Fibroblast of lung (primary cell): Measurements from ENCODE around the gene RERE. TPM values are rescaled to one million over a fixed set of nuclear protein-coding genes. Genes with fewer than 3 reads are reported as not detected.

Experiments used
- DNase-seq, 2 donors: peaks; one replicate each; pipeline versions ENCODE4 v3.0.0 to v3.0.0-alpha.2; 2010; ENCODE audit warnings: low read depth in 2 of 2
- H2AFZ ChIP-seq: 2 replicates; pipeline ENCODE4 v1.5.1; 2012; ENCODE audit warnings: low read length, control low read depth, inconsistent platforms
- H3K27ac ChIP-seq: 2 replicates; pipeline ENCODE4 v1.5.1; 2011; ENCODE audit warnings: low read length, control low read depth; ENCODE audit not compliant: insufficient read depth
- H3K27me3 ChIP-seq: 2 replicates; pipeline ENCODE4 v1.5.1; 2011; ENCODE audit warnings: mild to moderate bottlenecking, low read length; ENCODE audit not compliant: control insufficient read depth, insufficient read depth
- H3K36me3 ChIP-seq: 2 replicates; pipeline ENCODE4 v1.5.1; 2011; ENCODE audit warnings: low read length; ENCODE audit not compliant: control insufficient read depth, insufficient read depth
- H3K4me1 ChIP-seq: 2 replicates; pipeline ENCODE4 v1.5.1; 2011; ENCODE audit warnings: low read length; ENCODE audit not compliant: control insufficient read depth, insufficient read depth; ENCODE audit errors: extremely low read depth
- H3K4me2 ChIP-seq: 2 replicates; pipeline ENCODE4 v1.5.1; 2011; ENCODE audit warnings: low read length, control low read depth; ENCODE audit not compliant: insufficient read depth; ENCODE audit errors: extremely low read depth
- H3K4me3 ChIP-seq, 4 experiments: fragments of 200-600 bp in 1 of 4; sonication (generic) in 1 of 4; replicated peaks in 1 of 4; 2 replicates each; pipeline ENCODE4 v1.5.1; 2011 to 2016; ENCODE audit warnings: low read length in 4 of 4, low read depth in 3 of 4, mild to moderate bottlenecking in 3 of 4, control low read depth in 2 of 4, inconsistent platforms in 1 of 4, mixed read lengths in 1 of 4; ENCODE audit not compliant: insufficient read depth in 1 of 4; ENCODE audit errors: control extremely low read depth in 1 of 4
- H3K79me2 ChIP-seq: 2 replicates; pipeline ENCODE4 v1.5.1; 2012; ENCODE audit warnings: mild to moderate bottlenecking, low read length, inconsistent platforms; ENCODE audit not compliant: control insufficient read depth, insufficient read depth
- H3K9ac ChIP-seq: 2 replicates; pipeline ENCODE4 v1.5.1; 2011; ENCODE audit warnings: mild to moderate bottlenecking, low read length, control low read depth; ENCODE audit not compliant: insufficient read depth
- H3K9me3 ChIP-seq: 2 replicates; pipeline ENCODE4 v1.5.1; 2012; ENCODE audit warnings: low read depth, low read length; ENCODE audit not compliant: control insufficient read depth, insufficient read depth
- H4K20me1 ChIP-seq: 2 replicates; pipeline ENCODE4 v1.5.1; 2011; ENCODE audit warnings: low read length; ENCODE audit not compliant: control insufficient read depth, insufficient read depth; ENCODE audit errors: extremely low read depth
- EZH2 ChIP-seq: IDR thresholded peaks from 2 replicates; pipeline ENCODE4 v1.5.1; 2012; ENCODE audit warnings: low read length, control low read depth, mild to moderate bottlenecking; ENCODE audit errors: missing control alignments
- polyA plus RNA-seq, 2 donors: library from polyadenylated mRNA; depleted of rRNA in 1 of 2; stranded (reverse) in 1 of 2; unstranded in 1 of 2; fragments of >200 nt; gene quantifications; 2 replicates each; pipeline ENCODE4 v1.2.1, GENCODE V29; 2011 to 2012; ENCODE audit warnings: missing spikeins in 1 of 2
- total RNA-seq: library from RNA; depleted of rRNA; stranded (reverse); fragments of >200 nt; gene quantifications from 2 replicates; pipeline ENCODE4 v1.2.1, GENCODE V29; 2014
- TF ChIP-seq, protein P1 (sequence below), 2 donors: IDR thresholded peaks in 1 of 2; conservative IDR thresholded peaks in 1 of 2; 1 replicate in 1 of 2; 2 replicates in 1 of 2; pipeline ENCODE4 v1.5.1; 2011 to 2012; ENCODE audit warnings: low read length in 2 of 2, control low read depth in 1 of 2, inconsistent platforms in 1 of 2, low read depth in 1 of 2, mild to moderate bottlenecking in 1 of 2

The RERE gene
- total and polyA plus RNA-seq, 2 donors (not counting 1 experiment from before 2014, with no cell fraction given) = 3.7 to 51.0 TPM

DNA sequence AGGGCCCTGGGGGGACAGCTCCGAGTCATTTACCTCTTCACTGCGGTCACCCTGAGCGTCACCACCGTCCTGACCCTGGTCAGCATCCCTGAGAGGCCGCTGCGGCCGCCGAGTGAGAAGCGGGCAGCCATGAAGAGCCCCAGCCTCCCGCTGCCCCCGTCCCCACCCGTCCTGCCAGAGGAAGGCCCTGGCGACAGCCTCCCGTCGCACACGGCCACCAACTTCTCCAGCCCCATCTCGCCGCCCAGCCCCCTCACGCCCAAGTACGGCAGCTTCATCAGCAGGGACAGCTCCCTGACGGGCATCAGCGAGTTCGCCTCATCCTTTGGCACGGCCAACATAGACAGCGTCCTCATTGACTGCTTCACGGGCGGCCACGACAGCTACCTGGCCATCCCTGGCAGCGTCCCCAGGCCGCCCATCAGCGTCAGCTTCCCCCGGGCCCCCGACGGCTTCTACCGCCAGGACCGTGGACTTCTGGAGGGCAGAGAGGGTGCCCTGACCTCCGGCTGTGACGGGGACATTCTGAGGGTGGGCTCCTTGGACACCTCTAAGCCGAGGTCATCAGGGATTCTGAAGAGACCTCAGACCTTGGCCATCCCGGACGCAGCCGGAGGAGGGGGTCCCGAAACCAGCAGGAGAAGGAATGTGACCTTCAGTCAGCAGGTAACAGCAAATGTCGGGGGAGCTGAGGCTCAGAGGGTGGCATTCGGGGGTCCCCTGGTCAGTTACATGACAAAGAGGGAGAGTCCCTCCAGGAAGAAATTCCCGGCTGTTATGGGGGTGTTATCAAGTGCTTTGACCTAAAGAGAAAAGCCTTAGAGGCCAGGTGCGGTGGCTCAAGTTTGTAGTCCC is 486.9 kb downstream of the RERE start:
- H3K27ac ChIP-seq = no peak overlapping the region
- H2AFZ ChIP-seq = no peak overlapping the region
- TF ChIP-seq, protein P1, sequence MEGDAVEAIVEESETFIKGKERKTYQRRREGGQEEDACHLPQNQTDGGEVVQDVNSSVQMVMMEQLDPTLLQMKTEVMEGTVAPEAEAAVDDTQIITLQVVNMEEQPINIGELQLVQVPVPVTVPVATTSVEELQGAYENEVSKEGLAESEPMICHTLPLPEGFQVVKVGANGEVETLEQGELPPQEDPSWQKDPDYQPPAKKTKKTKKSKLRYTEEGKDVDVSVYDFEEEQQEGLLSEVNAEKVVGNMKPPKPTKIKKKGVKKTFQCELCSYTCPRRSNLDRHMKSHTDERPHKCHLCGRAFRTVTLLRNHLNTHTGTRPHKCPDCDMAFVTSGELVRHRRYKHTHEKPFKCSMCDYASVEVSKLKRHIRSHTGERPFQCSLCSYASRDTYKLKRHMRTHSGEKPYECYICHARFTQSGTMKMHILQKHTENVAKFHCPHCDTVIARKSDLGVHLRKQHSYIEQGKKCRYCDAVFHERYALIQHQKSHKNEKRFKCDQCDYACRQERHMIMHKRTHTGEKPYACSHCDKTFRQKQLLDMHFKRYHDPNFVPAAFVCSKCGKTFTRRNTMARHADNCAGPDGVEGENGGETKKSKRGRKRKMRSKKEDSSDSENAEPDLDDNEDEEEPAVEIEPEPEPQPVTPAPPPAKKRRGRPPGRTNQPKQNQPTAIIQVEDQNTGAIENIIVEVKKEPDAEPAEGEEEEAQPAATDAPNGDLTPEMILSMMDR (conservative IDR thresholded peaks at IDR 0.05 in 1 of 2, IDR thresholded peaks at IDR 0.05 in 1 of 2; ENCODE audit: low read depth in 1 of 2, low read length in 2 of 2) = no peak
- no peak for TF ChIP-seq EZH2
- H3K36me3 ChIP-seq = no peaks in the 10 kb centered on the region
- no peak overlapping the region for H3K4me2 ChIP-seq
- no peaks in the 10 kb centered on the region for H4K20me1 ChIP-seq
- DNase-seq = no peak
- no peaks in the 10 kb centered on the region for H3K9me3 ChIP-seq
- no peaks in the 10 kb centered on the region for H3K4me1 ChIP-seq
- H3K4me3 ChIP-seq = no peak overlapping the region
- H3K79me2 ChIP-seq = no peaks in the 10 kb centered on the region
- no peaks in the 10 kb centered on the region for H3K27me3 ChIP-seq
- no peak overlapping the region for H3K9ac ChIP-seq

DNA sequence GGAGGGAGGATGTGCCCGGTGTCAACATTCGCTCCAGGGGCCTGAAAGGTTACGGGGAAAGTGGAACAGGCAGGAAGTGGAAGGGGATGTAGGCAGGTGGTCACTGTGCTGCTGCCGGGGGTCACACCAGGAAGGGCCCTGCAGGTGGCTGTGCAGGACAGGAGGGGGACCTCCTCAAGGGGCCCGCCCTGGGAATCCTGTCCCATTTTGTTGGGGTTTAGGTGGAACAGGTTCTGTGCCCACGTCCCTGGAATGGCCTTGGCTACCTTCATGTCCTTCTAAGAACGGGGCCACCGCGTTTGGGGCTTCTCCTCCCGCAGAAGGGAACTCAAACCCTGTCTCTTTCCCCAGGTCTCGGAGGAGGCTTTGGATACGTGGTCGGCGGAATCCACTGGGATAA is 487.6 kb downstream of the RERE start:
- Histone ChIP-seq H3K4me1 (no peaks in the 10 kb centered on the region), H4K20me1 (no peaks in the 10 kb centered on the region), H3K27me3 (no peaks in the 10 kb centered on the region), H2AFZ (no peak overlapping the region), H3K36me3 (no peaks in the 10 kb centered on the region), H3K79me2 (no peaks in the 10 kb centered on the region), H3K9ac (no peak overlapping the region), H3K4me3 (no peak overlapping the region), H3K9me3 (no peaks in the 10 kb centered on the region), H3K27ac (no peak overlapping the region), H3K4me2 (no peak overlapping the region)
- no peak for TF ChIP-seq EZH2
- TF ChIP-seq, protein P1 (conservative IDR thresholded peaks at IDR 0.05 in 1 of 2, IDR thresholded peaks at IDR 0.05 in 1 of 2; ENCODE audit: low read depth in 1 of 2, low read length in 2 of 2) = no peak
- no peak for DNase-seq

DNA sequence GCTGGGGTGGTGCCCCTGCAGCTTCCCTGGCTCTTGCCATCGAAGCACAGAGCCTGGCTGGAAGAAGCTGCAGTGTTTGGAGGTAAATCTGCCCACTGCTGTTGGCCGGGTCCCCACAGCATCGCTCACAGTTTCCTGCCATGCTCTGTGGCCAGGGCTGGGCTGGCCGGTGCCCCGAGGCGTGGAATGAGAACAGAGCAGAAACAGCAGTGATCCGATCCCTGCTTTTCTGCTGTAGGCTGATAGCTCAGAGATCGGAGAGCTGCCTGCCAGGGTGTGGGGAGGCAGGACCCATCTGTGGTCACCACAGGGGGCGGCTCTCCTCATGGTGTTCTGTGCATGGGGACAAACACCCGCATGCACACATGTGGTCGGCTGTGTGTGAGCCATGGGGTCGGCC is 488.0 kb downstream of the RERE start:
- Histone ChIP-seq H2AFZ (no peak overlapping the region), H3K27me3 (no peaks in the 10 kb centered on the region), H3K4me3 (no peak overlapping the region), H3K27ac (no peak overlapping the region), H3K4me2 (no peak overlapping the region), H3K9ac (no peak overlapping the region), H3K9me3 (no peaks in the 10 kb centered on the region), H3K4me1 (no peaks in the 10 kb centered on the region), H3K36me3 (no peaks in the 10 kb centered on the region), H3K79me2 (no peaks in the 10 kb centered on the region), H4K20me1 (no peaks in the 10 kb centered on the region)
- no peak for TF ChIP-seq EZH2
- TF ChIP-seq, protein P1 (conservative IDR thresholded peaks at IDR 0.05 in 1 of 2, IDR thresholded peaks at IDR 0.05 in 1 of 2; ENCODE audit: low read depth in 1 of 2, low read length in 2 of 2) = no peak
- no peak for DNase-seq
